Measurements from ENCODE around the gene TMEM44. TPM values are rescaled to one million over a fixed set of nuclear protein-coding genes. Genes with fewer than 3 reads are reported as not detected.

TMEM44 gene
- total and polyA plus RNA-seq, 8 donors = 1.7 to 17.8 (median 4.3) TPM

DNA sequence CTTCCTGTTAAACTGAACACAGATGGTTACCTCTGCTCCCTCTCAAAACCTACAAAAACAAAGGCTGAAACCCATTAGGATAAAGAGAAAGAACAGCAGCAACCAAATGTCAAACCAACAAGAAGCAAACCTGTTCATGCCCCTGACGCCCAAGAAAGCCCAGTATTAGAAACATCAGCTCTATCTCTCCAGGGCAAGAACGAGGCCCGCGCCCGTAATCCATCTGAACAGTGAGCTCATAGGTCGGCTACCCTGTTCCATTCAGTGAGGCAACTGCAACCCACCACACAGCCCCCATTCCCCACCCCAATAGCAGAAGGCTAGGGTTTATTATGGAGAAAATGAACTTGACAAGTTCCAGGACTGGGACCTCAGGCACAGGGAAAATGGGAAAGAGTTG lies 28.7 kb upstream of the TMEM44 start:
- WGBS, 2 donors = 79 to 82% methylated on average over 6 of the region's 6 CpGs
- TF ChIP-seq, protein P1, sequence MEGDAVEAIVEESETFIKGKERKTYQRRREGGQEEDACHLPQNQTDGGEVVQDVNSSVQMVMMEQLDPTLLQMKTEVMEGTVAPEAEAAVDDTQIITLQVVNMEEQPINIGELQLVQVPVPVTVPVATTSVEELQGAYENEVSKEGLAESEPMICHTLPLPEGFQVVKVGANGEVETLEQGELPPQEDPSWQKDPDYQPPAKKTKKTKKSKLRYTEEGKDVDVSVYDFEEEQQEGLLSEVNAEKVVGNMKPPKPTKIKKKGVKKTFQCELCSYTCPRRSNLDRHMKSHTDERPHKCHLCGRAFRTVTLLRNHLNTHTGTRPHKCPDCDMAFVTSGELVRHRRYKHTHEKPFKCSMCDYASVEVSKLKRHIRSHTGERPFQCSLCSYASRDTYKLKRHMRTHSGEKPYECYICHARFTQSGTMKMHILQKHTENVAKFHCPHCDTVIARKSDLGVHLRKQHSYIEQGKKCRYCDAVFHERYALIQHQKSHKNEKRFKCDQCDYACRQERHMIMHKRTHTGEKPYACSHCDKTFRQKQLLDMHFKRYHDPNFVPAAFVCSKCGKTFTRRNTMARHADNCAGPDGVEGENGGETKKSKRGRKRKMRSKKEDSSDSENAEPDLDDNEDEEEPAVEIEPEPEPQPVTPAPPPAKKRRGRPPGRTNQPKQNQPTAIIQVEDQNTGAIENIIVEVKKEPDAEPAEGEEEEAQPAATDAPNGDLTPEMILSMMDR (IDR thresholded peaks at IDR 0.05) = no peak
- Histone ChIP-seq H3K27ac (no peak overlapping the region), H3K4me3 (no peak overlapping the region), H3K9me3 (no peaks in the 10 kb centered on the region), H3K36me3 (peaks cover 6 to 33% (median 7%) of the 10 kb centered on the region in 3 donors), H3K27me3 (no peaks in the 10 kb centered on the region), H3K4me1 (no peaks in the 10 kb centered on the region)
- no peak for DNase-seq
- intact Hi-C loops (cut with DNase I) = no loop called here
- FAIRE-seq = no peak
- no peak for ATAC-seq

DNA sequence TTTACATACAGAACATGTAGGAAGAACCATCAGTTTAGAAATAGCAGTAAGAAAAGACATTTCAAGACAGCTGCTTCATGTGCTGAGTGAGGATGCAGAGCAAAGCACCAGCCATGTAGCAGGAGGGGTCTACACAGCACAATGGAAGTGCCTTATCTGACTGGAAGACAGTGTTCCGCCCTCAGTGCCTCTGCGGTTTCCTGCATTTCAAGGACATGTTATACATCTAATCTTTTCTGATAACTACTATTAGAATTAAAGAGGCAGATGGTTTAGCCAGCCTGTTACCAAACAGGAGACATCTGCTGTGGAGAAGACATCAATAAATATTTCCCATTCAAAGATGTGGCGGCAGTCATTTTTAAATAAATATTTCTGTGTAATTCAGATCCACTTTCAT lies 28.2 kb upstream of the TMEM44 start:
- FAIRE-seq (no peak), ATAC-seq (no peak), DNase-seq (no peak)
- Histone ChIP-seq H3K27ac (no peak overlapping the region), H3K4me1 (no peaks in the 10 kb centered on the region), H3K4me3 (no peak overlapping the region), H3K36me3 (peaks cover 4 to 33% (median 5%) of the 10 kb centered on the region in 3 donors), H3K27me3 (no peaks in the 10 kb centered on the region), H3K9me3 (no peaks in the 10 kb centered on the region)
- WGBS, 2 donors = 42 to 51% methylated on average over 3 of the region's 3 CpGs
- intact Hi-C loops (cut with DNase I) = no loop called here
- TF ChIP-seq, protein P1 (IDR thresholded peaks at IDR 0.05) = no peak

DNA sequence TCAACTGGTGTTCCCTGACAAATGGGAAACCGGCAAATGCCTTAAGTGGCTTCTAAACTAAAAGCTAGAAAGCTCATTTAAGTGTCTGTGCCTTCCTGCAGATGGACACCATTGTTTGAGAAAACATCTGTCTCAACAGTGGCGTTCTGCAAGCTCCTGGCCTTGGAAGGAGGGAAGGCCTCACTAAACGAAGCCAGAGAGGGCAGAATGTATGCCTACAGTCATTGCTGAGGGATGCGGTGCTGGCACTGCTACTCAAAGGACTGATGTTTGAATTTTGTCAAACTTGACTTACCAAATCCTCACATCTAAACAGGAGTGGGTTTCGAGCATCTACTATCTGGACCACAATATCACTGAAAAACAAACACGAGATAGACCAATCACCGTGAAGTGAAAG lies 26.6 kb upstream of the TMEM44 start:
- H3K27me3 ChIP-seq = no peaks in the 10 kb centered on the region
- H3K4me3 ChIP-seq = no peak overlapping the region
- 79 to 81% methylated on average over 7 of the region's 7 CpGs for WGBS, 2 donors
- H3K9me3 ChIP-seq = no peaks in the 10 kb centered on the region
- TF ChIP-seq, protein P1 (IDR thresholded peaks at IDR 0.05) = no peak
- FAIRE-seq = no peak
- no peak overlapping the region for H3K27ac ChIP-seq
- intact Hi-C loops (cut with DNase I) = no loop called here
- ATAC-seq = no peak
- DNase-seq = no peak
- no peaks in the 10 kb centered on the region for H3K4me1 ChIP-seq
- peaks cover 0 to 24% (median 3%) of the 10 kb centered on the region in 3 donors for H3K36me3 ChIP-seq

DNA sequence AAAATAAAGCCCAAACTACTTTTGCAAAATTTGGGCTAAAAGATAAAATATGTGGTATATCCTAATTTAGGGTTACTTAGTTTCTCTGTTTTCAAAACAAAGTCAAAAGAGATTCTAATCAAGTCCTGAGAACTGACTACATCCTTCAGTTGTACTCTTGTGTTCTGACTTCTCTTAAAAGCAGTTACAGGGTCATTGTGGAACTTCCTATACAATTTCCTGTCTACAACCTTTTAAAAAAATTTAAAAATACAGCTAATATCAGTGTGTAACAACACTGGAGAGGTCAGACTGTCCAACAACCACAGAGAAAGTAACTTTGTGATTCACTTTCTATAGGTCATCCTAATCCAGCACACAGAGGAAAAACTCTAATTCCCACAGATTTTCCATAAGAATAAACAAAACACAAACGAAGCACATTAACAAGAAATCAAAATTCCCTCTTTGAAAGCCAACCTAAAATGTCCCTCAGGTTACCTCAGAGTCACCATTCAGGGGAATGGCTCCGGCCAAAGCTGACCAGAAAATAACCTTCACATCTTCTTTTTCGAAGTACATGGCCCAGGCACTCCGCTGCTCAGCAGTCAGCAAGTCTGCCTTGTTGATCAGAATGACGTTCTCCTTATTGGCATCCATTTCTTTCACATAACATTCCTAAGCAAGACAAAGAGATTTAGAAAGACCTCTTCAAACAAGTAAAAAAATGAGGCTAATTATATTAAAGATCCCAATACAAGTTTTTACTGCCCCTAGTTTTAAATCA lies 25.4 kb upstream of the TMEM44 start:
- H3K36me3 ChIP-seq = peaks cover 0 to 18% (median 0%) of the 10 kb centered on the region in 3 donors
- TF ChIP-seq, protein P1 (IDR thresholded peaks at IDR 0.05) = no peak
- no peaks in the 10 kb centered on the region for H3K4me1 ChIP-seq
- no peak overlapping the region for H3K27ac ChIP-seq
- ATAC-seq (no peak), DNase-seq (no peak), FAIRE-seq (no peak)
- WGBS, 2 donors = 79 to 85% methylated on average over 5 of the region's 5 CpGs
- intact Hi-C loops (cut with DNase I) = no loop called here
- no peaks in the 10 kb centered on the region for H3K9me3 ChIP-seq
- no peak overlapping the region for H3K4me3 ChIP-seq
- H3K27me3 ChIP-seq = no peaks in the 10 kb centered on the region

DNA sequence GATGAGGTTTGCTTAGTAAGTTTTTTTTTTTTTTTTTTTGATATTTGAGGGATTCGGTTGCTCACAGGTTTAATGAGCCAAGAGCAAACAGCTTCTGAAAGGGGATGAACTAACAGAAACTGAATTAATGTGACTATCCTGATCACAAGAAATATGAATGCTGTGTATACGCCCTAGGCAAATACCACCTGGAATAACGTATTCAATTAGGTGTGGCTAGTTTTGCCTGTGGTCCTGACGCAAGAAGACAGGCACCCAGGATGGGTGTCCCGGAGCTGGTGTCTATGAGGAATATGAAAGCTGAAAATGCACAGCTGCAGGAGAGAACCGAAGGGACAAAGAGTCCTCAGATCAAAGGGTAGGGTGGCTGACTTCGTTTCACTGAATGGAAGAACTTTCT lies 24.2 kb upstream of the TMEM44 start:
- WGBS, 2 donors = 78 to 87% methylated on average over 7 of the region's 7 CpGs
- Histone ChIP-seq H3K27ac (no peak overlapping the region), H3K9me3 (no peaks in the 10 kb centered on the region), H3K36me3 (peaks cover 0 to 23% (median 6%) of the 10 kb centered on the region in 3 donors), H3K4me1 (no peaks in the 10 kb centered on the region), H3K27me3 (no peaks in the 10 kb centered on the region), H3K4me3 (no peak overlapping the region)
- FAIRE-seq (no peak), ATAC-seq (no peak), DNase-seq (no peak)
- intact Hi-C loops (cut with DNase I) = no loop called here
- TF ChIP-seq, protein P1 (IDR thresholded peaks at IDR 0.05) = no peak
